Mesendoderm (in vitro differentiated cells): ENCODE results near the gene FAHD2A.
"Not testable (repeated sequence)": the region's sequence is repeated elsewhere in the genome, so short reads cannot be mapped to it uniquely, and the experiment has no call there.

Experiments
- DNase-seq: peaks from one replicate; pipeline ENCODE4 v3.0.0; 2013
- H2AK5ac ChIP-seq: 2 replicates; pipeline ENCODE4 v1.6.1; 2013; ENCODE audit warnings: low read length, inconsistent platforms
- H2BK120ac ChIP-seq: 2 replicates; pipeline ENCODE4 v1.6.1; 2013; ENCODE audit warnings: low read depth, mild to moderate bottlenecking, low read length, moderate library complexity, mixed read lengths
- H2BK15ac ChIP-seq: replicated peaks from 2 replicates; pipeline ENCODE4 v1.6.1; 2013; ENCODE audit warnings: low read depth, mild to moderate bottlenecking, moderate library complexity
- H2BK5ac ChIP-seq: 2 replicates; pipeline ENCODE4 v1.6.1; 2013; ENCODE audit warnings: low read length, inconsistent platforms
- H3K18ac ChIP-seq: 2 replicates; pipeline ENCODE4 v1.6.1; 2013; ENCODE audit warnings: mild to moderate bottlenecking, low read length, mixed read lengths
- H3K23ac ChIP-seq: one replicate; pipeline ENCODE4 v1.6.1; 2013; ENCODE audit warnings: low read length
- H3K27ac ChIP-seq: 2 replicates; pipeline ENCODE4 v1.5.1; 2013; ENCODE audit warnings: low read depth, mild to moderate bottlenecking, inconsistent platforms, low read length, moderate library complexity
- H3K27me3 ChIP-seq: 2 replicates; pipeline ENCODE4 v1.6.1; 2013; ENCODE audit warnings: low read length, control low read depth, mild to moderate bottlenecking, inconsistent platforms; ENCODE audit not compliant: insufficient read depth, poor library complexity
- H3K36me3 ChIP-seq: 2 replicates; pipeline ENCODE4 v1.6.1; 2013; ENCODE audit warnings: low read length, inconsistent platforms; ENCODE audit not compliant: control insufficient read depth, insufficient read depth
- H3K4ac ChIP-seq: one replicate; pipeline ENCODE4 v1.6.1; 2013; ENCODE audit warnings: low read depth, mild to moderate bottlenecking, low read length, moderate library complexity
- H3K4me1 ChIP-seq: 2 replicates; pipeline ENCODE4 v1.6.1; 2013; ENCODE audit warnings: low read depth, low read length, inconsistent platforms; ENCODE audit not compliant: control insufficient read depth
- H3K4me2 ChIP-seq: 2 replicates; pipeline ENCODE4 v1.6.1; 2013; ENCODE audit warnings: low read length
- H3K4me3 ChIP-seq: 2 replicates; pipeline ENCODE4 v1.5.1; 2013; ENCODE audit warnings: mild to moderate bottlenecking, low read length
- H3K56ac ChIP-seq: one replicate; pipeline ENCODE4 v1.6.1; 2013; ENCODE audit warnings: low read length
- H3K79me1 ChIP-seq: 2 replicates; pipeline ENCODE4 v1.6.1; 2013; ENCODE audit warnings: low read length, inconsistent platforms
- H3K79me2 ChIP-seq: 2 replicates; pipeline ENCODE4 v1.6.1; 2013; ENCODE audit warnings: mild to moderate bottlenecking, low read length; ENCODE audit not compliant: control insufficient read depth, insufficient read depth
- H3K9ac ChIP-seq: 2 replicates; pipeline ENCODE4 v1.6.1; 2013; ENCODE audit warnings: low read length, inconsistent platforms
- H4K5ac ChIP-seq: one replicate; pipeline ENCODE4 v1.6.1; 2013; ENCODE audit warnings: low read length
- H4K8ac ChIP-seq: one replicate; pipeline ENCODE4 v1.6.1; 2013; ENCODE audit warnings: low read depth, mild to moderate bottlenecking, control low read depth, low read length, moderate library complexity
- WGBS: extraction: QIAGEN DNeasy Blood & Tissue Kit; methylation state at CpG from one replicate; pipeline ENCODE4 v1.1.7; 2013; ENCODE audit warnings: low lambda C conversion rate, missing lambda C conversion rate; ENCODE audit not compliant: insufficient coverage; ENCODE audit errors: extremely low coverage; 5-methylcytosine and 5-hydroxymethylcytosine counted together

FAHD2A gene

DNA sequence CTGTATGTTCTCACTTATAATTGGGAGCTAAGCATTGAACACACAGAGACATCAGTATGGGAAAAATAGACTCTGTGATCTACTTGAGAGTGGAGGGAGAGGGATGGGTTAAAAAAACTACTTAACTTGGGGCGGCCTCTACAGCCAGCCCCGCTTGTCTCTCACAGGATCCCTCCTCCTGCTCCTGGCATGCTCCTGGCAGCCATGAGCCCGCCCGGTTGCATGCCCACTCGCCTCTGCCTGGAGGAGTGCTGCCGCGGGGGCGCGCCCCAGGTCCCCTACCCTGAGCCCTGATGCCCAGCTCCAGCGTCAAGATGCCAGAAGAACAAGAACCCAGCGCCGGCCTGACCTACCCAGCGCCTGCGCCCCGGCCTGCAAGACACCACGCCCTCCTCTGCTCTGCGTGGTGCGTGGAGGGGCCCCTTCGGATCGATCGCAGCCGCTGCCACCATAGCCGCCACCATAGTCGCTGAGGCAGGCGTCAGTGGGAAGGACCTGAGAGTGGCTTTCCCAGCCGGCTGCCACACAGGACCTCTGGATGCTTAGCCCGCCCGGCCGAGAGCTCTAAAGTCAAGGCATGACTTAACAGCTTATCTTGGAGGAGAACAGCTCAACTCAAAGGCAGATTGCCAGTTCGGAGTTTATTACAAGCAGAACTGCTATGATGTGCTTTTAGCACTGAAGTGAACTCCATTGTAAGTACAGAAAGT, 32.8 kb downstream of the FAHD2A start:
- H3K27ac ChIP-seq, H3K4ac ChIP-seq, H3K4me1 ChIP-seq, H3K79me2 ChIP-seq, H3K36me3 ChIP-seq, H2AK5ac ChIP-seq, H4K5ac ChIP-seq, H3K27me3 ChIP-seq, H3K4me2 ChIP-seq, H3K9ac ChIP-seq, DNase-seq, H3K4me3 ChIP-seq, H2BK120ac ChIP-seq, H2BK15ac ChIP-seq, H3K79me1 ChIP-seq, H3K56ac ChIP-seq, H3K18ac ChIP-seq, H4K8ac ChIP-seq, H3K23ac ChIP-seq, H2BK5ac ChIP-seq: not testable (repeated sequence)
- no CpG with 5 or more reads among the region's 30 CpGs for WGBS

DNA sequence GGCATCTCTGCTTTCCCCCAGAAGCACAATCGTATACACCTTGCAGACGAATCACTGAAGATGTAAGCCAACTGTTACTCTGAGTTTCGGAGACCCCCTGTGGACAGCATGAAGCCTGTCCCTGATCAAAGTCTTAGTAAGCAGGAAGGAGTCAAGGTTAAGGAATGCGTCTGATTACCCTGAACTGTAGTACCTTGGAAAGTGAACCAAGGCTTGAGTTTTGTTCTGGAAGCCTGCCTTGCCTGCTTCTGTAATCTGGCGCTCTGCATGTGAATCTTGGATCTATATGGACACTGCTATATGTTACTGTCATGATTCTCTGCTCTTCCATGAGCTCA, 33.3 kb downstream of the FAHD2A start:
- H3K27ac ChIP-seq, DNase-seq, H3K4me1 ChIP-seq, H3K79me2 ChIP-seq, H2BK120ac ChIP-seq, H2BK5ac ChIP-seq, H3K27me3 ChIP-seq, H4K5ac ChIP-seq, H3K23ac ChIP-seq, H2AK5ac ChIP-seq, H3K9ac ChIP-seq, H2BK15ac ChIP-seq, H3K4me3 ChIP-seq, H3K4ac ChIP-seq, H3K18ac ChIP-seq, H3K56ac ChIP-seq, H3K36me3 ChIP-seq, H4K8ac ChIP-seq, H3K4me2 ChIP-seq, H3K79me1 ChIP-seq: not testable (repeated sequence)
- no CpG with 5 or more reads among the region's 5 CpGs for WGBS

DNA sequence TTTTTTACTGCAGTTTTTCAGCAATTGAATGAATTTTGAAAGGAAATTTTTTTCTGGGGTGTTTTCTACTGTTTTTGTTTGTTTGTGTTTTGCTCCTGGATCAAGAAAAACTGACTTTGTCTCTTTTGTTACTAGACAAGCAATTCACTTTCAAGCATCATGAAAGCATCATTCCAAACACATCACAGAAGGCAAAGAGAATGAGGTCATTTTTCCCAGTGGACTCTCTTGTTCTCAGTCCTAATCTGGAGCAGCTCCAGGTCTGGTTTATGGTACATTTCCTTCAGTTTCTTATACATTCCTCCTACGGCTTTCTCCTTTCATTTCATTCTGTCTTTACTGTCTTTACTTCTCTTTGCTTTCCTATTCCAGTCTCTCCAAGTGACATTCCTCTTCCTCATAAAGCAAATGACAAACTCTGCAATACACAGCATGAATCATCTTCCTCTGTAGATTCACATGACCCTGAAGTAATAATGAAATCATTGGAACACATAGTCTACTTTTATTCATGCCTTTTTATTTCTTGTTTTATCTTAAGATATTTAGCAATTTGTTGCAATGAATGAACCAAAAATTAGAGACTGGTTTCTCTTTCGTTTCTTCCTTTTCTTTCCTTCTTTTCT, 40.1 kb downstream of the FAHD2A start:
- H2AK5ac ChIP-seq, H3K27ac ChIP-seq, H3K4me3 ChIP-seq, H3K79me1 ChIP-seq, H3K56ac ChIP-seq, H2BK15ac ChIP-seq, H3K4me1 ChIP-seq, H4K8ac ChIP-seq, H2BK5ac ChIP-seq, DNase-seq, H2BK120ac ChIP-seq, H3K36me3 ChIP-seq, H3K79me2 ChIP-seq, H3K18ac ChIP-seq, H3K9ac ChIP-seq, H3K27me3 ChIP-seq, H3K23ac ChIP-seq, H3K4me2 ChIP-seq, H4K5ac ChIP-seq, H3K4ac ChIP-seq: not testable (repeated sequence)
- WGBS, result no CpG with 5 or more reads among the region's 2 CpGs

DNA sequence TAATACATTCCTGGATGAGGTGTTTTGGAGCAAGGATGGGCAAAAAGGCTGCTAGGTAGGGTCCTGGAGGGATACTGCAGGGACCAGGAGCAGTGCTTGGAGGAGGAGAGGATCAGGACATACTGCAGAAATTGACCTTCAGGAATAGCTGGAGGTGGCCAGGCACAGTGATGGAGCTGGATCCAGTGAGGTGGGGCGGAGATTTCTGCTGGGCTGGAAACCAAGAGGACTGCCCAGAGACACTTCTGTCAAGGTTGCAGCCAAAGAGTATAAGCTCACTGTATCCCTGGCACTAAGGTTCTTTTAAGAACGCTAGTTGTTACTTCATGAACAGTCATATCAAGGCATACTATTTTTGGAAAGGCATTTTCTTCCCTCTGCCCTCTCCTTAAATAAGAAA, 42.8 kb downstream of the FAHD2A start:
- not testable (repeated sequence) for H3K27ac ChIP-seq, H3K79me1 ChIP-seq, H3K4ac ChIP-seq, H3K18ac ChIP-seq, H4K5ac ChIP-seq, H3K4me3 ChIP-seq, H3K36me3 ChIP-seq, H2BK120ac ChIP-seq, H3K27me3 ChIP-seq, H3K9ac ChIP-seq, H3K79me2 ChIP-seq, H4K8ac ChIP-seq, H2BK5ac ChIP-seq, H2AK5ac ChIP-seq, H3K4me2 ChIP-seq, H3K23ac ChIP-seq, H3K4me1 ChIP-seq, H2BK15ac ChIP-seq, DNase-seq, H3K56ac ChIP-seq
- WGBS, result no CpG with 5 or more reads among the region's 2 CpGs

DNA sequence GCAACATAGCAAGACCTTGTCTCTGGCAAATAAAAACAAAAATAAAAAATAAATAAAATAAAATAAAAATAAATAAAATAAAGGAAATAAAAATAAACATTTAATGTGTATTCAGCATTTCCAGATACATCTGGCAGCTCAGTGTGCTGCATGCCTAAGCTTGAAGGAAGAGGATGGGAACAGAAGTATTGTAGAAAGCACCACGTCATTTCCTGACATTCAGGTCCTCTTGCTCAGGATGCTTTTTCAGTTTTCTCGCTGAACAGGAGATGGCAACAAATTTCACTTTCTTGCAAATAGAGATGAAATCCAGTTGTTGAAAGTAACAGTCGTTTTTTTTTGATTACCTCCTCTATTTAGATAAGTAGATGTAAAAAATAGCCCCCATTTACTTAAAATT, 60.8 kb downstream of the FAHD2A start:
- H4K8ac ChIP-seq, DNase-seq, H3K36me3 ChIP-seq, H3K79me2 ChIP-seq, H3K4me3 ChIP-seq, H2BK5ac ChIP-seq, H3K4me1 ChIP-seq, H3K4ac ChIP-seq, H3K4me2 ChIP-seq, H3K79me1 ChIP-seq, H3K27ac ChIP-seq, H2BK15ac ChIP-seq, H3K18ac ChIP-seq, H3K9ac ChIP-seq, H4K5ac ChIP-seq, H3K27me3 ChIP-seq, H2BK120ac ChIP-seq, H3K56ac ChIP-seq, H3K23ac ChIP-seq, H2AK5ac ChIP-seq: not testable (repeated sequence)
- no CpG with 5 or more reads among the region's 3 CpGs for WGBS
